ENCODE data around the gene PHYHIPL.
A peak's percentile ranks its signal among the peaks of the same experiment; 100 is the strongest.
"Not testable (repeated sequence)": the region's sequence is repeated elsewhere in the genome, so short reads cannot be mapped to it uniquely, and the experiment has no call there.

The PHYHIPL gene

DNA sequence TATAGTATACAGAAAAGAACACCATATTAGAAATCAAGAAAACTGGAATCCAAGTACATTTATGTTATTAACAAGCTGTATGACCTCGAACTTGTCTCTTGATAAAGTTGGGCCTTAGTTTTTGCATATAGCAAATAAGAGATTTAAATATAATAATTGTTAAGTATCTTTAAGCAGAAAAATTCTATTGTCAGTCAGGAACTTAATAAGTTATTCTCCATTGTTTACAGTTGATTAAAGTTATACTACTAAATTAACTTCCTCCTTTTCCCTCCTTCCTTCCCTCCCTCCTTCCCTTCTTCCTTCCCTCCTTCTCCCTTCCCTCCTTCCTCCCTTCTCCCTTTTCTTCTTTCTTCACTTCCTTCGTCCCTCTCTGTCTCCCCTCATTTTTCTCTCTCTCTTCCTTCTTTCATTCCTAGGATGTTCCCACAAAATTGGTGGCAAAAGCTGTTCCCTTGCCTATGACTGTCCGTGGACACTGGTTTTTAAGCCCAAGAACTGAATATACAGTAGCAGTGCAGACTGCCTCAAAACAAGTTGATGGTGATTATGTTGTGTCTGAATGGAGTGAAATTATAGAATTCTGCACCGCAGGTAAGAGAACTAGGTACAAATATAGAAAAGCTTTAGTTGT is 59.7 kb downstream of the PHYHIPL start:
- DNase-seq (ENCODE audit: low read depth) = no peak
- TF ChIP-seq, protein P1, sequence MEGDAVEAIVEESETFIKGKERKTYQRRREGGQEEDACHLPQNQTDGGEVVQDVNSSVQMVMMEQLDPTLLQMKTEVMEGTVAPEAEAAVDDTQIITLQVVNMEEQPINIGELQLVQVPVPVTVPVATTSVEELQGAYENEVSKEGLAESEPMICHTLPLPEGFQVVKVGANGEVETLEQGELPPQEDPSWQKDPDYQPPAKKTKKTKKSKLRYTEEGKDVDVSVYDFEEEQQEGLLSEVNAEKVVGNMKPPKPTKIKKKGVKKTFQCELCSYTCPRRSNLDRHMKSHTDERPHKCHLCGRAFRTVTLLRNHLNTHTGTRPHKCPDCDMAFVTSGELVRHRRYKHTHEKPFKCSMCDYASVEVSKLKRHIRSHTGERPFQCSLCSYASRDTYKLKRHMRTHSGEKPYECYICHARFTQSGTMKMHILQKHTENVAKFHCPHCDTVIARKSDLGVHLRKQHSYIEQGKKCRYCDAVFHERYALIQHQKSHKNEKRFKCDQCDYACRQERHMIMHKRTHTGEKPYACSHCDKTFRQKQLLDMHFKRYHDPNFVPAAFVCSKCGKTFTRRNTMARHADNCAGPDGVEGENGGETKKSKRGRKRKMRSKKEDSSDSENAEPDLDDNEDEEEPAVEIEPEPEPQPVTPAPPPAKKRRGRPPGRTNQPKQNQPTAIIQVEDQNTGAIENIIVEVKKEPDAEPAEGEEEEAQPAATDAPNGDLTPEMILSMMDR (conservative IDR thresholded peaks at IDR 0.05; ENCODE audit: low read length) = no peak
- H3K4me3 ChIP-seq (ENCODE audit: low read length) = no peak overlapping the region

DNA sequence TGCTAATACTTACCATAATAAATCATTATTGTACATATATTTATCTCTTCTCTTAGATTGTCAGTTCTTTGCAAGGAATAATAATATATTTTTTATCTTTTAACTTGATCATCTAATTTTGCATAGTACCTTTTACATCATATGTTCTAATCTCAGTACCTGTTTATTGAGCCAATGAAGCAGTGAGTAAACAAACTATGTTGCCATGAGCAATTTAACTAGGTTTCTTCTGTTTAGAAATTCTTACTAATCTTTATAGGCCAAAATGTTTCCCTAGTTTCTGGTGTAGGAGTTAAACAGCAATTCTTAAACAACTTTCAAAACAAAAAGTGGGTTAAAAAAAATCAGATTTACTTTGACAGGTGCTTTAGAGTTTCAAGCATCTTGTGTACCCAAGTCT is 61.3 kb downstream of the PHYHIPL start:
- H3K4me3 ChIP-seq (ENCODE audit: low read length) = no peak overlapping the region
- TF ChIP-seq, protein P1 (conservative IDR thresholded peaks at IDR 0.05; ENCODE audit: low read length) = no peak
- DNase-seq (ENCODE audit: low read depth) = no peak

DNA sequence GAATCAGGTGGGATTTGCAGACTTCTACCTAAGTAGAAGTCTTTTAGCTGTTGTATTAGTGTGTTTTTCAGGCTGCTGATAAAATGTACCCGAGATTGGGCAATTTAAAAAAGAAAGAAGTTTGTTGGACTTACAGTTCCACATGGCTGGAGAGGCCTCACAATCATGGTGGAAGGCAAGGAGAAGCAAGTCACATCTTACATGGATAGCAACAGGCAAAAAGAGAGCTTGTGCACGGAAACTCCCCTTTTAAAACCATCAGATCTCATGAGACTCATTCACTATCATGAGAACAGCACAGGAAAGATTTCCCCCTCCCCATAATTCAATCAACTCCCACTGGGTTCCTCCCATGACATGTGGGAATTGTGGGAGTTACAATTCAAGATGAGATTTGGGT is 62.7 kb downstream of the PHYHIPL start:
- DNase-seq (ENCODE audit: low read depth); H3K4me3 ChIP-seq (ENCODE audit: low read length): not testable (repeated sequence)

DNA sequence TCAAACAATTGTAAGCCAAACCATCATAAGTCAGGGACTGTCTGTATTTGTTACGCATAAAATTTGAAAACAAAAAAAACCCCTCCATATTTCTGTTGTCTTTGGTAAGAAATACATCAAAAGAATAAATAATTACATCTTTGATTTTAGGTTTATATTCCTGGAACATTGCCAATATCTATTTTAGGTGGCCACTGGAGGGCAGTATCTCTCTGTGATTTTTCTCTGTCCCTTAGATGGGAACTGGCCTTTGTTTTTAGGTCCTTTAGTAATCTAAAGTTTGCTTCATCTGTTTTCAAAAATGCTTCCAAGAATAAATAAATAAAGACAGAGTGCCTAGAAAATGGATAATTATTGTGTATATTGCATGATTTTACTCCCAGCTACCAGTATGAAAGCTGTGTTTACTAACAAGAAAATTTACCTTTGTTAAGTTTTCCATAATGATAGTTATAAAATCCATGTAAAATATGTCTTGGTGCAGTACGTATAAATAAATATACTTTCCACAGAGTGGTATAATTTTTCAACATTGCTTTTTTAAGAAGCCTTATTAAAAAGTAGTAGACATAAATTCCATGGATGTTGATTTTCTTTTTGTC is 64.2 kb downstream of the PHYHIPL start:
- no peak overlapping the region for H3K4me3 ChIP-seq (ENCODE audit: low read length)
- TF ChIP-seq, protein P1 (conservative IDR thresholded peaks at IDR 0.05; ENCODE audit: low read length) = peak; percentile 62
- DNase-seq (ENCODE audit: low read depth) = peak; percentile 54

DNA sequence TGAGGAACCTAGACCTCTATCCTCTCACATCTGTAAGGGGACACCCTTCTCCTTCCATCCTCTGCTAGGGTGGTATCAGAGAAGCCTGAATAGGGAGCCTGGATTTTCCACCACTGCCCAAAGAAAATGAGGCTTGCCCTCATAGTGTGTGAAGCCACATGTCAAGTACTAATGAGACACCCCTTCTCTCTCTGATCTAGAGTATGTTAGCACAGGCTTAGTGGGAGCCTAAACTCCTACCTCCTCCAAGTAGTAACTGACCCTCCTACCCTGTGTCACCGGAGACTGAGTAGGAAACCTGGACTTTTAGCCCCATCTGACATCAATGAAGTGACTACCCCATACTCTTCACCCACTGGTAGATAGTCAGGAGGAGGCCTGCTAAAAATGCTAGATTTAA is 65.6 kb downstream of the PHYHIPL start:
- TF ChIP-seq, protein P1 (conservative IDR thresholded peaks at IDR 0.05; ENCODE audit: low read length) = no peak
- no peak overlapping the region for H3K4me3 ChIP-seq (ENCODE audit: low read length)
- no peak for DNase-seq (ENCODE audit: low read depth)

DNA sequence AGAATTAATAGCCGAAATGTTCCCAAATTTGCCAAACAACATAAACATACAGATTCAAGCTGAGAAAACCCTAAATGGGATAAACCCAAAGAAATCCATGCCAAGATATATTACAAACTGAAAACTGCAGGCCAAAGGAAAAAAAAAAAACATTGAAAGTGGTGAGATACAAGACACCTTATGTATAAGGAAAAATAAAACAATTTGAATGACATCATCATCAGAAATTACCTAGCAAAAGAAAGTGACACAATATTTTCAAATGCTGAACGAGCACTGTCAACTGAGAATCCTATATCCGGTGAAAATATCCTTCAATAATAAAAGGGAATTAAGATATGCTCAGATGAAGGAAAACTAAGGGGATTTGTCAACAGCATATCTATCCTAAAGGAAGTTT is 66.5 kb downstream of the PHYHIPL start:
- TF ChIP-seq, protein P1 (conservative IDR thresholded peaks at IDR 0.05; ENCODE audit: low read length) = no peak
- no peak for DNase-seq (ENCODE audit: low read depth)
- no peak overlapping the region for H3K4me3 ChIP-seq (ENCODE audit: low read length)

DNA sequence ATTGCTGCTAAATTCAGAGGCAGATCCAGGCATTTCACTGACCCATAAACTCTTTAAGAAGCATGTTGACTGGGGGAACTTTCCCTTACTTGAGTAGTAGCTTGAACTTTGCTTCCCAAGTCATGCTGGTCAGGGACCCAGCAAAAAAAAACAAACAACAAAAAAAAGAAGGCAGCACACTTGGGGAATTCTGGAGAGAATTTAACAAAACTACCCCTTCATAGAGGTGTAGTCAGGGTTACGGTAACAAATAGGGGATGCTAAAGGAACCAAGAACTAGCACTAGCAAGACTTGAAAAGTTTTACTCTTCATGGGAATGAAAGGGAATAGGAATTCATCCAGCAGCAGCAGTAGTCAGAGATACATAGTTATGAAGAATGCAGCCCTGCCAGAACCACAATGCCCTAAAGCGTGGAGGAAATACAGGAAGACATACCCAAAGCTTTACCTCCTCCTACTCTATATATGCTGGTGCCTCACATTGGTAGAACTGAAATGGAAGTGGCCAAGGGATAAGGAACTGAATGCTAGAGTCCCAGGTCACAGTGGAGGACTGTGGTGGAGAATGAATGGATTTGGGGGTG is 67.3 kb downstream of the PHYHIPL start:
- TF ChIP-seq, protein P1 (conservative IDR thresholded peaks at IDR 0.05; ENCODE audit: low read length) = no peak
- no peak overlapping the region for H3K4me3 ChIP-seq (ENCODE audit: low read length)
- no peak for DNase-seq (ENCODE audit: low read depth)

Measured in AG10803 (cell line).